ENCODE results near the gene KSR1.

DNA sequence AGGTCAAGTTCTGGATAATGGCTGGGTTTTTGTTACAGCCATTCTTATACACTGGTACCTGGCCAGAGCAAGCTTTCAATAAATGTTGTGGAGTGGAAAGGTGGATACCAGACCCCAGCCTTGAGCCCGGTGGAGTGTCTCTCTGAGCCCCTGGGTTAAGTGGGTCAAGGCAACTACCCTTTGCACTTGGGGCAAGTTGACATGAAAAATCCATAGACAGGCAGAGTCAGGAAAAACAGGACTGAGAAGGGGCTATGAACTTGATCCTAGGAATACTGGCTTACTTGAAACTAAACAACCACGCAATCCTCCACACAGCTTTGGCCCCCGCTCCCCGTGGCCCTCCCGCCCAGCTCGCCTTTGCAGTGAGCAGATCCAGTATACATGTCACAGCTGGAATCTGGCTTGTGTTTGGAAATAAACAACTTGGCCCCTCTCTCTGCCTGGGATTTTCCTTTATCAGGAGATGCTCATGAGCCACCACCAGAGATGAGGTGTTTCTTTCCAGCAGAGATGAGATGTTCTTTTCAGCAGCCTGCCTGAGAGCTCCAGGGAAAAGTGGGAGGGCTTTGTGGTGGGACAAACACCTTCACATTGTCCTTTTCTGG lies 65.9 kb downstream of the KSR1 start:
- TF ChIP-seq CTCF (IDR thresholded peaks at IDR 0.05) (no peak), ZFX (IDR thresholded peaks at IDR 0.05; ENCODE audit: borderline replicate concordance) (no peak)

All from 22Rv1 (cell line).